Fibroblast of the aortic adventitia (primary cell): ENCODE results near the gene AGAP3. TPM values are rescaled to one million over a fixed set of nuclear protein-coding genes. Genes with fewer than 3 reads are reported as not detected.
A peak's percentile ranks its signal among the peaks of the same experiment; 100 is the strongest.

ENCODE experiments used
- DNase-seq: peaks from one replicate; pipeline ENCODE4 v3.0.0-alpha.2; 2010; ENCODE audit warnings: low read depth
- H3K4me3 ChIP-seq: 2 replicates; pipeline ENCODE4 v1.5.1; 2011; ENCODE audit warnings: low read depth, mild to moderate bottlenecking, control low read depth, low read length, moderate library complexity
- CTCF ChIP-seq: IDR thresholded peaks from 2 replicates; pipeline ENCODE4 v1.5.1; 2011; ENCODE audit warnings: mild to moderate bottlenecking, low read length, control low read depth, inconsistent platforms; ENCODE audit not compliant: insufficient read depth
- total RNA-seq: library from RNA; depleted of rRNA; stranded (reverse); fragments of >200 nt; gene quantifications from 2 replicates; pipeline ENCODE4 v1.2.3, GENCODE V29; 2012; ENCODE audit warnings: low replicate concordance

AGAP3 gene
- total RNA-seq, 1 donor: 50.2 TPM

GRCh38 chr7:151122276-151122675 is 36.0 kb downstream of the AGAP3 start:
- H3K4me3 ChIP-seq: no peak overlapping the region
- no peak for TF ChIP-seq CTCF
- no peak for DNase-seq

- H3K4me3 ChIP-seq: no peak overlapping the region
- no peak for DNase-seq
- no peak for TF ChIP-seq CTCF
These were observed 36.5 kb downstream of the AGAP3 start for GRCh38 chr7:151122796-151123157.

- no peak for DNase-seq
- TF ChIP-seq CTCF: no peak
- H3K4me3 ChIP-seq: no peak overlapping the region
These were observed 37.0 kb downstream of the AGAP3 start for GRCh38 chr7:151123158-151123821.

- peak; percentile 77 for DNase-seq
- no peak overlapping the region for H3K4me3 ChIP-seq
- peak; percentile 100 for TF ChIP-seq CTCF
These were observed 37.7 kb downstream of the AGAP3 start for GRCh38 chr7:151123822-151124464.

GRCh38 chr7:151124481-151124880 is 38.2 kb downstream of the AGAP3 start:
- no peak for TF ChIP-seq CTCF
- no peak for DNase-seq
- no peak overlapping the region for H3K4me3 ChIP-seq

- no peak for TF ChIP-seq CTCF
- no peak overlapping the region for H3K4me3 ChIP-seq
- no peak for DNase-seq
These were observed 38.7 kb downstream of the AGAP3 start for GRCh38 chr7:151124899-151125399.

GRCh38 chr7:151125470-151125845 is 39.2 kb downstream of the AGAP3 start:
- no peak for TF ChIP-seq CTCF
- no peak for DNase-seq
- no peak overlapping the region for H3K4me3 ChIP-seq
